T follicular helper cell (primary cell): ENCODE results near the gene MAMSTR.
A peak's percentile ranks its signal among the peaks of the same experiment; 100 is the strongest.

Experiments
- DNase-seq: peaks from one replicate; pipeline ENCODE4 v3.0.0-alpha.2; 2020; ENCODE audit warnings: low read depth

Gene MAMSTR

GRCh38 chr19:48746738-48747575 is 27.4 kb upstream of the MAMSTR start, which contains the start of gene IZUMO1:
IZUMO1 (minus strand) TSS chr19:48746909; CDS start chr19:48745859, 1,050 bp downstream.
- DNase-seq: no peak

GRCh38 chr19:48746110-48746509 is 26.6 kb upstream of the MAMSTR start:
- DNase-seq: no peak

- peak; percentile 45 for DNase-seq
Measured at GRCh38 chr19:48745208-48745995, 25.9 kb upstream of the MAMSTR start.

GRCh38 chr19:48742096-48742495 is 22.6 kb upstream of the MAMSTR start:
- no peak for DNase-seq

GRCh38 chr19:48741129-48741999 is 21.8 kb upstream of the MAMSTR start:
- no peak for DNase-seq

GRCh38 chr19:48740164-48740972 is 20.8 kb upstream of the MAMSTR start, which contains the start of gene RASIP1:
RASIP1 (minus strand) TSS chr19:48740610; CDS start chr19:48740282, 328 bp downstream.
- no peak for DNase-seq

- no peak for DNase-seq
Measured at GRCh38 chr19:48739404-48740163, 20.1 kb upstream of the MAMSTR start.

GRCh38 chr19:48738557-48739403 is 19.3 kb upstream of the MAMSTR start:
- DNase-seq: peak; percentile 88

- DNase-seq: no peak
Measured at GRCh38 chr19:48737360-48737998, 18.0 kb upstream of the MAMSTR start.

GRCh38 chr19:48735031-48735615 is 15.6 kb upstream of the MAMSTR start:
- no peak for DNase-seq

GRCh38 chr19:48734625-48735024 is 15.1 kb upstream of the MAMSTR start:
- no peak for DNase-seq

GRCh38 chr19:48731452-48731851 is 11.9 kb upstream of the MAMSTR start:
- no peak for DNase-seq

- no peak for DNase-seq
Measured at GRCh38 chr19:48728911-48729664, 9.6 kb upstream of the MAMSTR start.

GRCh38 chr19:48726556-48726955 is 7.0 kb upstream of the MAMSTR start:
- no peak for DNase-seq

- no peak for DNase-seq
Measured at GRCh38 chr19:48724796-48725753, 5.5 kb upstream of the MAMSTR start.

- DNase-seq: no peak
Measured at GRCh38 chr19:48722196-48722708, 2.7 kb upstream of the MAMSTR start.
